MCF 10A (cell line): ENCODE results near the gene VAT1. TPM values are rescaled to one million over a fixed set of nuclear protein-coding genes. Genes with fewer than 3 reads are reported as not detected.

ENCODE experiments used
- BruUV-seq: library from RNA; stranded (reverse); fragments of 400-500 nt; replicated peaks from 2 replicates; lab custom pipeline; 2021; lab: Mats Ljungman, UMichigan
- CTCF ChIA-PET: fragments of 300-600 bp; sonication (Branson Sonifier 250); formaldehyde crosslinking; extraction: SDS; loops from one replicate; lab custom pipeline; 2021; ENCODE audit warnings: antibody characterized with exemption, inconsistent platforms; lab: Yijun Ruan, JAX
- POLR2A ChIA-PET: fragments of 300-600, 350-650 bp; sonication (Branson Sonifier 250); formaldehyde crosslinking; extraction: SDS; loops from one replicate; lab custom pipeline; 2020; ENCODE audit warnings: antibody characterized with exemption, inconsistent platforms; lab: Yijun Ruan, JAX
- DNase-seq: peaks from one replicate; pipeline ENCODE4 v3.0.0-alpha.2; 2018; ENCODE audit not compliant: unreplicated experiment
- H3K27ac Mint-ChIP-seq: one replicate; pipeline ENCODE4 v1.8.0; 2022; ENCODE audit warnings: mild to moderate bottlenecking, low read depth, mixed read lengths; ENCODE audit not compliant: unreplicated experiment
- H3K27me3 Mint-ChIP-seq: one replicate; pipeline ENCODE4 v1.8.0; 2022; ENCODE audit warnings: mixed read lengths; ENCODE audit not compliant: insufficient read depth, unreplicated experiment
- H3K36me3 Mint-ChIP-seq: one replicate; pipeline ENCODE4 v1.8.0; 2022; ENCODE audit warnings: mild to moderate bottlenecking, moderate library complexity, mixed read lengths; ENCODE audit not compliant: insufficient read depth, unreplicated experiment
- H3K4me1 Mint-ChIP-seq: one replicate; pipeline ENCODE4 v1.8.0; 2022; ENCODE audit warnings: mixed read lengths; ENCODE audit not compliant: insufficient read depth, unreplicated experiment
- H3K4me3 Mint-ChIP-seq: one replicate; pipeline ENCODE4 v1.8.0; 2022; ENCODE audit warnings: mild to moderate bottlenecking, moderate library complexity, mixed read lengths; ENCODE audit not compliant: unreplicated experiment
- H3K9me3 Mint-ChIP-seq: one replicate; pipeline ENCODE4 v1.8.0; 2022; ENCODE audit warnings: mixed read lengths; ENCODE audit not compliant: unreplicated experiment
- intact Hi-C: fragments of 100-400 bp; cut with micrococcal nuclease; formaldehyde crosslinking; loops from 2 replicates; pipeline ENCODE4 v1.14.1; 2022
- total RNA-seq: library from RNA; stranded (reverse); gene quantifications from 2 replicates; pipeline ENCODE4 v1.2.3, GENCODE V29; 2022
- TF ChIP-seq, protein P1 (sequence below): fragments of 200-600 bp; IDR thresholded peaks from one replicate; pipeline ENCODE4 v1.8.0; 2022; ENCODE audit warnings: antibody characterized with exemption, mild to moderate bottlenecking; ENCODE audit not compliant: unreplicated experiment

Gene VAT1
- total RNA-seq, 1 experiment from 2014 or later = 61.0 TPM

DNA sequence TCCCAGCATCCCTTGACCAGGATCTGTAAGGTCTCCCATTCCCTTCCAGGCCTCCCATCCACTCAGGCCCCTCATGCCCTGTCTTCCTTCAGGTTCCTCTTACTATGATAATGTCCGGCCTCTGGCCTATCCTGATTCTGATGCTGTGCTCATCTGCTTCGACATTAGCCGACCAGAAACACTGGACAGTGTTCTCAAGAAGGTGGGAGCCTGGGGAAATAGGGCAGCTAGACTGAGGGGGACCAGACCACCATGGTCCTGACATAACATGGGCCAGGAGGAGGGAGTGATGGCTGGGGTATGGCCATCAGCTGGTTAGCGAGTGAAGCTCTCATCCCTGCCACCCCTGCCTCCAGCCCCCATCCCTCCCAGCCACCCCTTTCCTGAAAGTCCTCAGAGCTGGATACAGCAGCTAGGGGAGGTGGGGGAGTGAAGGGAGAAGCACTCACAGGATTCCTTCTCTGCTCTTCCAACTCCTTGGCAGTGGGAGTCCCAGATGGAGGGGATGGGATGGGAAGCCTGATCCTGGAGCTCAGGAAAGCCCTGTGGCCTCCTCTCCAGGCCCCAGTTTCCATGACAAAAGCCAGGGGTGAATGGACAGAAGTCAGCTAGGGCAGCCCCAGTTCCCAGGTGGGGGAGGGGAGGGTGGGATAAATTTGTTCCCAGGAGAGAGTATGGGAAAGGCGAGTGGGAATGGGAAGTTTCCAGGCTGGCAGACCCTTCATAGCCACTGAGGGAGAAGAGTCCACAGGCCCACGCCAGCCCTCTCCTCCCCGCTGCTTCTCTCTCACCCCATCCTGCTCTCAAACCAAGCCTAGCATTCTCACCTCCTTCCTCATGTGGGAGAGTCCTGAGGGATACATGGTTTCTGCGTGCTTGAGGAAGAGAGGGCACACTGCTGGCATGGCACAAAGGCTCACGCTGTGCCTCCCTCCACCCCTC is 5.2 kb upstream of the VAT1 start:
- no TSS peak for BruUV-seq

DNA sequence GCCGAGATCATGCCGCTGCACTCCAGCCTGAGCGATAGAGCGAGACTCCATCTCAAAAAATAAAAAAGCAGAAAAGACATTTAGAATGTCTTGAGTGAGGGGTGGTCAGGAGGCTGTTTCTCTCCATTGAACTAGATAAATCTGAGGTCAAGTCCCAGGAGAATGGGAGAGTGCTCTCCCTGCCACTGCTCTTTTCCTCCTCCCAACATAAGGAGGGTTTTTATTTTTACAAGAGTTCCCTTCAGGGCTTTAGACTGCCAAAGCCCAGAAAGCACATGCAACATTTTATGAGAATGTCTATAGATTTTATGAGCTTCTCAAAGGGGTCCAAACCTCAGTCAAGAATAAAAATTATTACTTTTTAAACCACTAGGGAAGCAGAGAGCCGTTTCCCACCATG is 4.4 kb upstream of the VAT1 start:
- DNase-seq = no peak
- Mint-ChIP-seq H3K4me3 (no peak overlapping the region), H3K27ac (no peak overlapping the region), H3K36me3 (peaks cover 5% of the 10 kb centered on the region), H3K4me1 (peaks cover 12% of the 10 kb centered on the region), H3K27me3 (no peaks in the 10 kb centered on the region), H3K9me3 (no peaks in the 10 kb centered on the region)
- CTCF ChIA-PET = interaction anchor here (0.7 kb wide), 1 partner anchor 97 kb away, joined by 3 read pairs; no protein-coding TSS in a partner anchor
- intact Hi-C loops = loop anchor here (10.0 kb wide), 1 partner anchor 308 kb away; no protein-coding TSS in a partner anchor
- TF ChIP-seq, protein P1, sequence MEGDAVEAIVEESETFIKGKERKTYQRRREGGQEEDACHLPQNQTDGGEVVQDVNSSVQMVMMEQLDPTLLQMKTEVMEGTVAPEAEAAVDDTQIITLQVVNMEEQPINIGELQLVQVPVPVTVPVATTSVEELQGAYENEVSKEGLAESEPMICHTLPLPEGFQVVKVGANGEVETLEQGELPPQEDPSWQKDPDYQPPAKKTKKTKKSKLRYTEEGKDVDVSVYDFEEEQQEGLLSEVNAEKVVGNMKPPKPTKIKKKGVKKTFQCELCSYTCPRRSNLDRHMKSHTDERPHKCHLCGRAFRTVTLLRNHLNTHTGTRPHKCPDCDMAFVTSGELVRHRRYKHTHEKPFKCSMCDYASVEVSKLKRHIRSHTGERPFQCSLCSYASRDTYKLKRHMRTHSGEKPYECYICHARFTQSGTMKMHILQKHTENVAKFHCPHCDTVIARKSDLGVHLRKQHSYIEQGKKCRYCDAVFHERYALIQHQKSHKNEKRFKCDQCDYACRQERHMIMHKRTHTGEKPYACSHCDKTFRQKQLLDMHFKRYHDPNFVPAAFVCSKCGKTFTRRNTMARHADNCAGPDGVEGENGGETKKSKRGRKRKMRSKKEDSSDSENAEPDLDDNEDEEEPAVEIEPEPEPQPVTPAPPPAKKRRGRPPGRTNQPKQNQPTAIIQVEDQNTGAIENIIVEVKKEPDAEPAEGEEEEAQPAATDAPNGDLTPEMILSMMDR = no peak
- BruUV-seq = no TSS peak
- POLR2A ChIA-PET = interaction anchor here (0.6 to 0.7 kb wide), 3 partner anchors 36 to 587 kb away, joined by 3 read pairs; no protein-coding TSS in a partner anchor

More for the DNA sequence above, 5.2 kb upstream of the VAT1 start:
- no peaks in the 10 kb centered on the region for H3K9me3 Mint-ChIP-seq
- peaks cover 12% of the 10 kb centered on the region for H3K4me1 Mint-ChIP-seq
- no peaks in the 10 kb centered on the region for H3K36me3 Mint-ChIP-seq
- H3K27ac Mint-ChIP-seq = no peak overlapping the region
- H3K27me3 Mint-ChIP-seq = no peaks in the 10 kb centered on the region
- ChIA-PET POLR2A (interaction anchor here (0.6 to 0.7 kb wide), 2 partner anchors 35 to 587 kb away, joined by 3 read pairs; no protein-coding TSS in a partner anchor), CTCF (interaction anchor here (0.7 kb wide), 1 partner anchor 98 kb away, joined by 3 read pairs; no protein-coding TSS in a partner anchor)
- no peak for DNase-seq
- intact Hi-C loops = loop anchor here (10.0 kb wide), 1 partner anchor 307 kb away; no protein-coding TSS in a partner anchor
- no peak overlapping the region for H3K4me3 Mint-ChIP-seq
- TF ChIP-seq, protein P1 = no peak

DNA sequence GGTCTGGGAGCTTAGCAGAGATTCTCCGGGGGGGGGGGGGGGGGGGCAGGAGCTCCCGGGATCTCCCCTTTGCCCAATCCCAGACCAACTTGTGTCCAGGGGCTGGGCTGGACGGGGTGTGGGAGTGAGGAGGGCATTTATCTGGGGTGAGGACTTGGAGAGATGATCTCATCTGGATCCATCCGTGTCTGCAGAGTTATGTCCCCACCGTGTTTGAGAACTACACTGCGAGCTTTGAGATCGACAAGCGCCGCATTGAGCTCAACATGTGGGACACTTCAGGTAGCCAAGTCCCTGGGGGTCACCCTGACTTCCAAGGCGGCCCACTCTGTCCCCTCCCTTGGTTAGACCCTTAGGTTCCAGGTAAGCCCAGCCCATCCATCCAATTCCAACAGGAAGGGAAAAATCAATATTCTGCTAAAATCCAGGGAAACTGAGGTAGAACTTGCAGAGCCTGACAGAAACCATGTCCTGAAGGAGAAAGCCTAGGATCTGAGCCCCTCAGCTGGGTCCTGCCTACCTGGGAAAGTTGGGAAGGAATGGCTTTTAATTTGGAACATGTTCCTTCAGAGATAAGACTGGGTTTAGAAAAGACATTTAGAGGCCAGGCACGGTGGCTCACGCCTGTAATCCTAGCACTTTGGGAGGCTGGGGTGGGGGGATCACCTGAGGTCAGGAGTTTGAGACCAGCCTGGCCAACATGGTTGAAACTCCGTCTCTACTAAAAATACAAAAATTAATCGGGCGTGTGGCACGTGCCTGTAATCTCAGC is 3.8 kb upstream of the VAT1 start:
- Mint-ChIP-seq H3K36me3 (peaks cover 12% of the 10 kb centered on the region), H3K27me3 (no peaks in the 10 kb centered on the region), H3K9me3 (no peaks in the 10 kb centered on the region), H3K27ac (no peak overlapping the region), H3K4me1 (peaks cover 12% of the 10 kb centered on the region), H3K4me3 (peak overlapping the region; percentile 39)
- CTCF ChIA-PET = interaction anchor here (0.6 kb wide), 1 partner anchor 190 kb away, joined by 3 read pairs; no protein-coding TSS in a partner anchor
- POLR2A ChIA-PET = interaction anchor here (0.6 to 5.9 kb wide), 2 partner anchors 27 to 334 kb away, joined by 3 to 58 read pairs; partner anchors contain the start of gene RPL27
- intact Hi-C loops = loop anchor here (10.0 kb wide), 1 partner anchor 309 kb away; no protein-coding TSS in a partner anchor
- no TSS peak for BruUV-seq
- TF ChIP-seq, protein P1 = no peak
- no peak for DNase-seq
